Measurements from ENCODE around the gene KDELR1.
A peak's percentile ranks its signal among the peaks of the same experiment; 100 is the strongest.

The KDELR1 gene

GRCh38 chr19:48342414-48342738 lies 49.0 kb downstream of the KDELR1 start:
- DNase-seq (ENCODE audit: low read depth in 2 of 2), result no peak

GRCh38 chr19:48341515-48342413 lies 49.6 kb downstream of the KDELR1 start:
- DNase-seq (ENCODE audit: low read depth in 2 of 2), result no peak

- DNase-seq (ENCODE audit: low read depth in 2 of 2), result no peak
Measured at GRCh38 chr19:48340995-48341394, 50.4 kb downstream of the KDELR1 start.

- DNase-seq (ENCODE audit: low read depth in 2 of 2), result no peak
Measured at GRCh38 chr19:48338802-48339503, 52.4 kb downstream of the KDELR1 start.

- DNase-seq (ENCODE audit: low read depth in 2 of 2), result no peak
Measured at GRCh38 chr19:48338253-48338755, 53.0 kb downstream of the KDELR1 start.

- DNase-seq (ENCODE audit: low read depth in 2 of 2), result peak; percentile 70 to 74
Measured at GRCh38 chr19:48333467-48334384, 57.6 kb downstream of the KDELR1 start.

GRCh38 chr19:48332662-48333466 lies 58.5 kb downstream of the KDELR1 start:
- DNase-seq (ENCODE audit: low read depth in 2 of 2), result peak; percentile 90 to 91

Data from fibroblast of skin of left biceps (primary cell).